NOMO-1 treated with dmso at 0.1 percent for 144 hours (cell line): ENCODE data around the gene LDLRAD4.

ENCODE experiments used
- DNase-seq: peaks from one replicate; lab custom pipeline; 2025; ENCODE audit not compliant: unreplicated experiment; lab: John Stamatoyannopoulos, UW

The LDLRAD4 gene

GRCh38 chr18:13380691-13381070, 162.1 kb downstream of the LDLRAD4 start:
- DNase-seq, result no peak

- DNase-seq, result no peak
These were observed 162.8 kb downstream of the LDLRAD4 start for GRCh38 chr18:13381331-13381730.

GRCh38 chr18:13381944-13382365, 163.4 kb downstream of the LDLRAD4 start:
- DNase-seq, result no peak

- DNase-seq, result no peak
These were observed 163.9 kb downstream of the LDLRAD4 start for GRCh38 chr18:13382366-13382953.

GRCh38 chr18:13382954-13383827, 164.6 kb downstream of the LDLRAD4 start:
- DNase-seq, result no peak

GRCh38 chr18:13386891-13387801, 168.6 kb downstream of the LDLRAD4 start:
- no peak for DNase-seq

GRCh38 chr18:13387855-13388548, 169.4 kb downstream of the LDLRAD4 start:
- no peak for DNase-seq

- DNase-seq, result no peak
These were observed 170.3 kb downstream of the LDLRAD4 start for GRCh38 chr18:13388586-13389490.

GRCh38 chr18:13389491-13390131, 171.1 kb downstream of the LDLRAD4 start:
- DNase-seq, result no peak

- DNase-seq, result no peak
These were observed 171.6 kb downstream of the LDLRAD4 start for GRCh38 chr18:13390196-13390595.

GRCh38 chr18:13390711-13391110, 172.2 kb downstream of the LDLRAD4 start:
- no peak for DNase-seq

GRCh38 chr18:13392029-13392750, 173.6 kb downstream of the LDLRAD4 start:
- no peak for DNase-seq

GRCh38 chr18:13392899-13393298, 174.3 kb downstream of the LDLRAD4 start:
- no peak for DNase-seq

- DNase-seq, result no peak
These were observed 174.8 kb downstream of the LDLRAD4 start for GRCh38 chr18:13393338-13393737.

- no peak for DNase-seq
These were observed 176.2 kb downstream of the LDLRAD4 start for GRCh38 chr18:13394801-13395200.

GRCh38 chr18:13395577-13395976, 177.0 kb downstream of the LDLRAD4 start:
- DNase-seq, result no peak

- DNase-seq, result no peak
These were observed 179.1 kb downstream of the LDLRAD4 start for GRCh38 chr18:13397504-13398163.

- no peak for DNase-seq
These were observed 180.1 kb downstream of the LDLRAD4 start for GRCh38 chr18:13398631-13399030.
